Left lobe of liver (tissue), 2 donors: Measurements from ENCODE around the gene ATN1. TPM values are rescaled to one million over a fixed set of nuclear protein-coding genes. Genes with fewer than 3 reads are reported as not detected.

Experiments used
- ATAC-seq: fragments of 200-7000 bp; cut with Tn5 transposase; one replicate; pipeline ENCODE4 v1.9.1; 2020; ENCODE audit warnings: mild to moderate bottlenecking, moderate library complexity
- DNase-seq: peaks from one replicate; pipeline ENCODE4 v3.0.0-alpha.2; 2020; ENCODE audit warnings: low spot score
- total RNA-seq: library from RNA; stranded (reverse); gene quantifications from one replicate; pipeline ENCODE4 v1.2.1, GENCODE V29; 2021
- donor health status: DM: no; HTN: no; CAD: no; lungs with moderate emphysema.
- donor health status: DM: no; HTN: yes; CAD: no.

The ATN1 gene
- total RNA-seq, 1 donor from 2014 or later: 22.0 TPM

- no peak for DNase-seq
- no peak for ATAC-seq
Measured at GRCh38 chr12:6942331-6942665, 14.5 kb downstream of the ATN1 start.

DNA sequence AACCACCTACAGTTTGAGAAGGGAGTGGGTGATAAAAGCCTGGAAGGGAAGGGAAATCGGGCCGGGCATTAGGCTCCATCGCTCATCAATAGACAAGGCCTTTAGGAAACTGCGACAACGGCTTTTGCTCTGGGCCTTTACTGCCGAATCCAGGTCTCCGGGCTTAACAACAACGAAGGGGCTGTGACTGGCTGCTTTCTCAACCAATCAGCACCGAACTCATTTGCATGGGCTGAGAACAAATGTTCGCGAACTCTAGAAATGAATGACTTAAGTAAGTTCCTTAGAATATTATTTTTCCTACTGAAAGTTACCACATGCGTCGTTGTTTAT is 15.6 kb downstream of the ATN1 start:
- ATAC-seq: peak; percentile 42
- DNase-seq: peak; percentile 80

DNA sequence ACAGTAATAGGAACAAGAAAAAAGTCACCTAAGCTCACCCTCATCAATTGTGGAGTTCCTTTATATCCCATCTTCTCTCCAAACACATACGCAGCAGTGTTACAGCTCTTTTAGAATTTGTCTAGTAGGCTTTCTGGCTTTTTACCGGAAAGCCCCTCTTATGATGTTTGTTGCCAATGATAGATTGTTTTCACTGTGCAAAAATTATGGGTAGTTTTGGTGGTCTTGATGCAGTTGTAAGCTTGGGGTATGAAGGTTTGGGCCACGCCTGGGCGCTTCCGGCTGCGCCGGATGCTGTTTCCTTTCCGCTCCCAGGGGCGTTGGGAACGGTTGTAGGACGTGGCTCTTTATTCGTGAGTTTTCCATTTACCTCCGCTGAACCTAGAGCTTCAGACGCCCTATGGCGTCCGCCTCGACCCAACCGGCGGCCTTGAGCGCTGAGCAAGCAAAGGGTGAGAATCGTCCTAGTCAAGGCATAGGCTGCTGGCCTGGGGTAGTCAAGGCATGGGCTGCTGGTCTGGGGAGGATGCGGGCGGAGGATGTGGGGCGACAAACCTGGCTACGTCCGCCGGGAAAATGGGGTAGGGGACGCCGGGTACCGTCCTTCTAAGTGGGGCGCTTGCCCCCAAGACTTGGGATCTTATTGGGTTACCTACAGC is 16.1 kb downstream of the ATN1 start, which contains the start of the genes C12orf57 and RNU7-1:
Gene C12orf57 (plus strand): TSS at position 301 of the 659 bp plus-strand sequence. CDS start 100 bp downstream, at position 401.
Gene RNU7-1 (plus strand): TSS at position 95 of the 659 bp plus-strand sequence.
- peak; percentile 84 for DNase-seq
- ATAC-seq: peak; percentile 45

DNA sequence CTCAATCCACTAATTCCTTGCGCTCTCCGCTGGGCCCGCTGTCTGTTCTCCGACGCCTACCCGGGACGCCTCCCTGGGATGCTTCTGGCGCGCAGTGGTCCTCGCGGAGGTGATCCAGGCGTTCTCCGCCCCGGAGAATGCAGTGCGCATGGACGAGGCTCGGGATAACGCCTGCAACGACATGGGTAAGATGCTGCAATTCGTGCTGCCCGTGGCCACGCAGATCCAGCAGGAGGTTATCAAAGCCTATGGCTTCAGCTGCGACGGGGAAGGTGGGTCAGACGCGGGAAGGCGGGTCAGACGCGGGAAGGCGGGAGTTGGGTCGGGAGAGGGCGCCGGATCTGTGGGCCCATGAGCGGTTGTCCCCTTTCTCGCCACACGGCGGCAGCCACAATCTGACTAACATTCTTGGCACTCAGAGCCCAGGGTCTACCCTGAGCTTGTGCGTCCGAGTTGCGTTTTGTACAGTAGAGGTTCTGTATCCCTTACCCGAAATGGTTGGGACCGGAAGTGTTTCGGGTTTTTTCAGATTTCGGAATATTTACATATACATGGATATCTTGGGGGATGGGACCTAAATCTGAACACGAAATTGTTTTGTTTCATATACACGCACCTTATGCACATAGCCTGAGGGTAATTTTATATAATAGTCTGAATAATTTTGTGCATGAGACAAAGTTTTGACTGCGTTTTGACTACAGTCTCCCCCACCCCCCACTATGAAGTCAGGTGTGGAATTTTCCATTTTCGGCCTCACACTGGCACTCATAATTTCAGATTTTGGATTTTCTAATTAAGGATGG is 16.8 kb downstream of the ATN1 start:
- peak; percentile 64 for ATAC-seq
- peak; percentile 89 for DNase-seq

DNA sequence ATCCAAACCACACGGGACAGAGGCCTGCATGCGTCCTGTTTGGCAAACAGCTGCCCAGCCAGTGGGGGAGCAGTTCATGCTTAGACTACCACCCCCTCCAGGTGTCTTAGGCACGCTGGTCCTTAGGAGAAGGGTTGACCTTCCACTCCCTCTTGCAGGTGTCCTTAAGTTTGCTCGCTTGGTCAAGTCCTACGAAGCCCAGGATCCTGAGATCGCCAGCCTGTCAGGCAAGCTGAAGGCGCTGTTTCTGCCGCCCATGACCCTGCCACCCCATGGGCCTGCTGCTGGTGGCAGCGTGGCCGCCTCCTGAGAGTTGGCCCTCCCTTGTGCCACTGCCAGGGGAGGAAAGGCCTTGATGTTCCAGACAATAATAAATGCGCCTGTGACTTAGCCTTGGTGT is 17.9 kb downstream of the ATN1 start:
- no peak for DNase-seq

GRCh38 chr12:6946033-6946919 is 18.5 kb downstream of the ATN1 start:
- DNase-seq: peak; percentile 97
- ATAC-seq: peak; percentile 81

More for the DNA sequence above, 17.9 kb downstream of the ATN1 start:
- ATAC-seq: no peak

GRCh38 chr12:6946920-6947374 is 19.2 kb downstream of the ATN1 start:
- ATAC-seq (no peak), DNase-seq (no peak)

DNA sequence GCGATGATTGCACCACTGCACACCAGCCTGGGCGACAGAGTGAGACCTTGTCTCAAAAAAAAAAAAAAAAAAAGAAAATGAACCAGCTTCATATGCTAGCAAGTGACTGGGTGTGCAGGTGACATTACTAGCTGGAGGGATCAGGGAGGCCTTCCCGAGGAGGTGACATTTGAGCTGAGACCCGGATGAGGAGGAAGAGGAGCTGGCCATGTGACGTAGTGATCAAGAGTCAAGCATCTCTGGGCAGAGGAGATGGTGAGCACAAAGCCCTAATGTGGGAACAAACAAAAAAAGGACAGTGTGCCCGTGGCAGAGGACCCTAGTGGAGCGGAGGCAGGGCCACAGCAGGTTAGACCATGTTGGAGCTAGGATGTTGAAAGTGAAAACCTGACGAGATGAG is 19.9 kb downstream of the ATN1 start:
- no peak for ATAC-seq
- DNase-seq: no peak

GRCh38 chr12:6948873-6949594 is 21.3 kb downstream of the ATN1 start:
- no peak for DNase-seq
- no peak for ATAC-seq

DNA sequence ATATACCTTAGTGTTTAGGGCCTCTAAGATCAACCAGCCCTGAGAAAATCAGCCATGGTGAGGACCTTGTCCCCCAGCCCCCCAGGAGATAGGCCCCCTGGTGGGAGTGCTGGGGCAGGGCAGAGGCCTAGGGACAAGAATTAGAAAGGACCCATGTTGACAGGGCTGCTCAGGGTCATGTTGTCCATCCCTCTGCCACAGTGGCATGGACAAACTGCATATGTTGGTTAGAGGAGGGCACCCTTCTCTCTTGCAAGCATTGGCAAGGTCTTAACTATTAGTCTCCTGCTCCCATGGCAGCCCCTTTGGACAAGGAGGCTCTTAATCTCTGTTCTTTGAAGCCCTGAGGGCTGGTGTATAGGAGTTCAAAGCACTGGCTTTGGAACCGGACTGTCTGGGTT is 22.6 kb downstream of the ATN1 start:
- ATAC-seq (no peak), DNase-seq (no peak)

DNA sequence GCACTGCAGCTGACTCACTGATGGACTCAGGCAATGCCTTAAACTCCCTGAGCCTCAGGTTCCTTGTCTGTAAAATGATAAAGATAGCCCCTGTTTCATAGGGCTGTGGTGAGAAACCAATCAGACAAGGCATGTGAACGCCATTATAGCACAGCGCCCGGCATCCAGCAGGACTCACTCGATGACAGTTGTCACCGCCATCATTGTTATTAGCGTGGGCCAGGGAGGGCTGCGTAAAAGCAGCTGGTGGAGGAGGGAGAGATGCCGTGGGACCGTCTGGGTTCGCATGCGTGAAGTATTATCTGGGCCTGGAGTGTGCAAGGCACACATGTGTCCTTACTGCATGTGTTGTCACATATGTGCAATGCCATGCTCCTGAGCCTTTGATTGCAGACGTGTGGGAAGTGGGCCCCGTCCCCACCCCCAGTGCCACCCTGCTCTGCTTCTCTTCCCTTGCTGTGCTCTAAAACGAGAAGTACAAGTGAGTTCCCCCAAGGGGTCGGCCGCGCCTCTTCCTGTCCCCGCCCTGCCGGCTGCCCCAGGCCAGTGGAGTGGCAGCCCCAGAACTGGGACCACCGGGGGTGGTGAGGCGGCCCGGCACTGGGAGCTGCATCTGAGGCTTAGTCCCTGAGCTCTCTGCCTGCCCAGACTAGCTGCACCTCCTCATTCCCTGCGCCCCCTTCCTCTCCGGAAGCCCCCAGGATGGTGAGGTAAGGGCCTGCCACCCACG is 23.2 kb downstream of the ATN1 start, which contains the start of gene PTPN6:
Gene PTPN6 (plus strand): TSS at position 546 of the 730 bp plus-strand sequence. CDS start 157 bp downstream, at position 703.
- DNase-seq: no peak

GRCh38 chr12:6951551-6952120 is 23.9 kb downstream of the ATN1 start:
- ATAC-seq (no peak), DNase-seq (no peak)

More for the DNA sequence above, 23.2 kb downstream of the ATN1 start, which contains the start of gene PTPN6:
- no peak for ATAC-seq

- no peak for DNase-seq
- no peak for ATAC-seq
Measured at GRCh38 chr12:6952121-6952862, 24.5 kb downstream of the ATN1 start.

DNA sequence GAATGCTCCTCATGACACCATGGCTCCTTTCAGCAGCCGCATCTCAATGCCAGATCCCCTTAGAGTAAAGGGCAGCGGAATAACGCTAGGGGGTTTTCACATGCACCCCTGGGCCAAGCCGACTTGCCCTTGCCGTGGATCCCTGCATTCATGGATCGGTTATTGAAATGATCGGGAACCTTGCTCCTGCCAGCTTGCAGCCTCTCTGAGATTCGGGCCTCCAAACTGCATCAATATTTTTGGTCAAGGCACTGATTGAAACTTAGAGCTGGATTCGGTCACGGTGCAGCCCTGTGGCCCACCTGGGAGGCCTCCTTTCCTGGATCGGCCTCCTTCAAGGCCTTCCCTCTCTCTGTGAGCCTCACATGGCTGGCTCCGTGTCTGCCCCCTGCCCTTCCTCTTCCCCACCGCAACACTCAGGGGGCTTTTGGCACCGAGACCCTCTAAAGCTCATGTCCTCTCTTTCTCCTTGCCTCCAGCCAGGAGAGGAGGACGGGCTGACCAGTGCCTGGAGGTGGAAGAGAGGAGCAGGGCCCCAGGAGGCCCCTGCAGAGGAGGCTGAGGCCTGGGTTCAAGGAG is 25.2 kb downstream of the ATN1 start:
- no peak for ATAC-seq
- no peak for DNase-seq

GRCh38 chr12:6953442-6954315 is 25.9 kb downstream of the ATN1 start:
- ATAC-seq: peak; percentile 38
- DNase-seq: peak; percentile 55

GRCh38 chr12:6954316-6955107 is 26.8 kb downstream of the ATN1 start:
- no peak for DNase-seq
- ATAC-seq: no peak
